DMS53 (cell line): ENCODE data around the gene CDH4.

Experiments used
- DNase-seq: peaks from one replicate; lab custom pipeline; 2025; lab: John Stamatoyannopoulos, UW

CDH4 gene

DNA sequence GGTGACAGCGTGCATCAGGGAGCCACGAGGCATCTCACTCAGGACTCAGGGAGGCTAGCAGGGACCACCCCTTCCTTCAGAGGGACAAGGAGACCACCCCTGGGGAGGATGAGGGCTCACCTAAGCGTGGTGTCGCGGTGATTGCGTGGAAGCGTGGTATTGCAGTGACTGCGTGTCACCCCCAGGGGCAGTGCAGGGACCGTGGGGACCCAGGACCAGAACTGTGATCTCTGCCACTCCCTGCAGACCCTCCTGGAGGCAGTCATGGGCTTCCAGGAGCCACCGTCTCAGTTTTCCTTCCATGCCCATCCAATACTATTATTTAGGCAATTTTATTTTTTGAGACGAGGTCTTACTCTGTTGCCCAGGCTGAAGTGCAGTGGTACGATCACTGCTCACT, 666.5 kb downstream of the CDH4 start:
- DNase-seq, result no peak

- DNase-seq, result no peak
These were observed 667.2 kb downstream of the CDH4 start for GRCh38 chr20:61919239-61919638.

- no peak for DNase-seq
These were observed 667.8 kb downstream of the CDH4 start for GRCh38 chr20:61919675-61920365.

DNA sequence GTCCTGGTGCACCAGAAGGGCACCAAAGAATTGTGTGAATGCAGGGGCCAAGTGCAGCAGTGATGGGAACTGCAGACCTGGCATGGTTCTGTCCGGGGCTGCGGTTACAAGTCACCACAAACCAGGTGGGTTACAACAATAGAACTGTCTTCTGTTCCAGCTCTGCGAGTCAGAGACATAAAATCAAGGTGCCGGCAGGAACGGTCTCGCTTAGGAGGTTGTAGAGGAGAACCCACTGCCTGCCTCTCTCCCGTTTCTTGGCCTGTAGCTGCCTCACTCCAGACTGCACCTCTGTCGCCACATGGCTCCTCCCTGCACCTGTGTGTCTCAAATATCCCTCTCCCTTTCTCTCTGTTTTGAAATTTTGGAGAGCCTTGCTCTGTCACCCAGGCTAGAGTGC, 670.4 kb downstream of the CDH4 start:
- no peak for DNase-seq

- DNase-seq, result no peak
These were observed 670.9 kb downstream of the CDH4 start for GRCh38 chr20:61922936-61923335.

- DNase-seq, result no peak
These were observed 671.5 kb downstream of the CDH4 start for GRCh38 chr20:61923371-61924166.

DNA sequence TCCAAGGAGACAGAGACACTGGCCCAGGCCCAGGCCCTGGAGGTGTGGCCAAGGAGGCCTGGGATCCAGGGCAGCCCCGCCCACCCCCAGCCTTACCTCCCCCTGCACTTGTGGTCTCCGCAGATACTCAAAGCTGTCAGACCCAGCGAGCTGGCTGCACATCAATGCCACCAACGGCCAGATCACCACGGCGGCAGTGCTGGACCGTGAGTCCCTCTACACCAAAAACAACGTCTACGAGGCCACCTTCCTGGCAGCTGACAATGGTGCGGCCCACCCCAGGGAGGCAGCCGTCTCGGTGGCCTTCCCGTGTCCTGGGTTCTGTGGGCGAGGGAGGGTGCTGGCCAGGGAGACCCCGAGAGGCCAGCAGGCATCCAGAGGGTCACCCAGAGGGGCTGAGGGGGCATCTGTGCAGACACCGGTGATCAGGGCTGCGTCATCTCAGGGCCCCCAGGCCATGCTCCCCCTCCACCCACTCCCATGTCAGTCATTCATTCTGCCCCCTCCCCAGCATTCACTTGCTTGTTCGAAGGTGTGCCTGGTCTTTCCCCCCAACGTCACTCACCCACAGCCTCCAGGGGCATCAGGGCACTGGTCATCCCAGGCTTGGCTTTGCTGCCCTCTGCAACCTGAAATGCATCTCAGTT, 672.3 kb downstream of the CDH4 start:
- no peak for DNase-seq

DNA sequence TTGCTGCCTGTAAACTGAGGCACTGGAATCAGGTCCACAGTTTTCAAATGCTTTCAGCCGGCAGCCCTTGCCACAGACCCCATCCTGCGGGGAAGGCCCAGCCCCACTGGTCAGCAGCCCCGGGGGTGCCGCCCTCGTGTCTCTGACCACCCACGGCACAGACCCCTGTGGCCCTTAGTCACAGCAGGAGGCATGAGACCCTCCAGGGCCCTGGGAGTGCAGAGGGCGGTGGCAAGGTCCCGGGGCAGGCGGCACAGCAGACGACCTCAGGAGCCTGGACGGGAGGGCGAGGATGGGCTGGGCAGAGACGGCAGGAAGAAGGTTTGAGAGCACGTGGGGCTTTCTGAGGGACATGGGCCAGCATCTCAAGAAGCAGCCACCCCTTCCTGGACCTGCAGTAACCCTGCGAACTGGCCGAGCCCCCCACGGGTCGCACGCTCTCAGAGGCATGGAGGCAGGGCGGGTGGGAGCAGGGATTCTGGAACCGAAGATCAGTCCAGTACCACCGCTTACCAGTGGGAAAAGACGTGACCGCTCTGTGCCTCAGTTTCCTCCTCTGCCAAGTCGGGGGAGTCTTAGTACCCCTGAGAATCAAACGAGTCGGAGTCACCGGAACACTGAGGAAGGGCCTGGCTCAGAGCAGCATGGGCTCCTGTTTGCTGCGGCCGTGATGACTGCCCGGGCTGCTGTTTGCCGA, 672.9 kb downstream of the CDH4 start:
- DNase-seq, result no peak

DNA sequence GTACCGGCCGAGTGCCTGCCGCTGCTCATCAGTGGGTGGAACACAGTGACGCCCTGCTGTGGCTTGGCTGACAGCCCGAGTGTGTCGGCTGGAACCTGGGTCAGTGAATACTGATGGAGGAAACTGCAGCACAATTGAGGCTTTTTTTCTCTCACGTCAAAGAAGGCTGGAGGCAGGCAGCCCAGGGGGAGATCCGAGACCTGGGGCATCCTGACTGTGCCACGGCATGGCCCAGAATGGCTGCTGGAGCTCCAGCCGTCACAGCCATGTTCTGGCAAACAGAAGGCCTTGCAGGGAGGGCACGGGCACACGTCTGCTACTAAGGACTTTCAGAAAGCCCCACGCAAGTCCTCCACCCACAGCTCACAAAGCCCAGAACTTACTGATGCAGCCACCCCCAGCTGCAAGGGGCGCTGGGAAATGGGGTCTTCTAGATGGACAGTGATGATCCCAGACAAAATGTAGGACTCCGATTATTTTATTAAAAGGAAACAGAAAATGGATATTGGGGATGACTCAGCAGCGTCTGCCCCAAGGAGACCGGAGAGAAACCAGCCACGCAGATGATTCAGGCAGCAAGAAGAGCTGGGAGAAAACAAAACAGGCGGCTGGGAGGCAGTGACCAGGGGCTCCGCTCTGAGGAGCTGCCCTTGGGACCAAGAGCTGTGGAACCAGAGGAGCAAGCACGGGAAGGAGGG, 673.6 kb downstream of the CDH4 start:
- peak; percentile 16 for DNase-seq

DNA sequence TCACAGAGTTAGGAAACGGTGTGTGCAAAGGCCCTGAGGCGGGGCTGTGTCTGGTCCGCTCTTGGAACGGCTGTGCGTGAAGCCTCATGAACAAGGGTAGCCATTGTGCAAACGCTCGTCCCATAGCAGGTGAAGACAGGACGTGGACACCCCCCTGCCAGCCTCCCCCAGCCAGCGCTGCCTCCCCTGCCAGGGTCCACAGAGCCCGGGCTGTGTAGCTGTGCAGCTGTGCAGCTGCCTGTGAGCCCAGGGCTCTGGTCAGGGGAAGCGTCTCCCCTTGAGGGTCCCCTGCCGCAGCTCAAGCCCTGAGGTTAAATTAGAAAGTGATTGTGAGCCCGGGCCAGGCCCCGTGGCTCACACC, 674.2 kb downstream of the CDH4 start:
- no peak for DNase-seq

GRCh38 chr20:61926796-61927192, 674.7 kb downstream of the CDH4 start:
- no peak for DNase-seq

GRCh38 chr20:61927193-61927825, 675.2 kb downstream of the CDH4 start:
- DNase-seq, result no peak

DNA sequence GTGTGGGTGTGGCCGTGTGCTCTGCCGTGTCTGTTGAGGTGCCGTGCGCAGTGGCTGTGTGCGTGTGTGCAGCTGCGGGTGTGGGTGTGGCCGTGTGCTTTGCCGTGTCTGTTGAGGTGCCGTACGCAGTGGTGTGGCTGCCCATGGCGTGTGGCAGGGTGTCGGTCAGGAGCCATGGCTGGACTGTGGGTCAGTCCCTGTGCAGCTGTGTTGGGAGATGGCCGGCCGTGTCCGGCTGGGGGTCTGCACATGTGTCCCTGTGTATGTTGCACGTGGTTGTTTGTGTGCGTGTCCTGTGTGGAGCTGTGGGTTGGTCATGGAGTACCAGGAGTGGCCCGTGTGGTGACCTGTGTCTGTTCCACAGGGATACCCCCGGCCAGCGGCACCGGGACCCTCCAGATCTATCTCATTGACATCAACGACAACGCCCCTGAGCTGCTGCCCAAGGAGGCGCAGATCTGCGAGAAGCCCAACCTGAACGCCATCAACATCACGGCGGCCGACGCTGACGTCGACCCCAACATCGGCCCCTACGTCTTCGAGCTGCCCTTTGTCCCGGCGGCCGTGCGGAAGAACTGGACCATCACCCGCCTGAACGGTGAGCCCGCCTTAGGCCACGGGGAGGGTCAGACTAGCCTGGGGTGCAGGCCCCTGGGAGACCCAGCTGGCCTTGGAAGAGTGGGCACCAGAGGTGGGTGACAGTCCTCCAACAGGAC, 675.9 kb downstream of the CDH4 start:
- DNase-seq, result no peak

DNA sequence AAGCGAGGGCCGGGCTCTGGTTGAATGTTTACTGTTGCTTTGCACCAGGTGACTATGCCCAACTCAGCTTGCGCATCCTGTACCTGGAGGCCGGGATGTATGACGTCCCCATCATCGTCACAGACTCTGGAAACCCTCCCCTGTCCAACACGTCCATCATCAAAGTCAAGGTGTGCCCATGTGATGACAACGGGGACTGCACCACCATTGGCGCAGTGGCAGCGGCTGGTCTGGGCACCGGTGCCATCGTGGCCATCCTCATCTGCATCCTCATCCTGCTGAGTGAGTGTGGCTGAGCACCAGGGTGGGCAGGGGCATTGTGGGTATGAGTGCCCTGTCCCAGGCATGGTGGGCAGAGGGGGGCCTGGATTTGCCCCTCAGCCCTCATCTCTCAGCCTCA, 677.5 kb downstream of the CDH4 start:
- DNase-seq, result no peak

DNA sequence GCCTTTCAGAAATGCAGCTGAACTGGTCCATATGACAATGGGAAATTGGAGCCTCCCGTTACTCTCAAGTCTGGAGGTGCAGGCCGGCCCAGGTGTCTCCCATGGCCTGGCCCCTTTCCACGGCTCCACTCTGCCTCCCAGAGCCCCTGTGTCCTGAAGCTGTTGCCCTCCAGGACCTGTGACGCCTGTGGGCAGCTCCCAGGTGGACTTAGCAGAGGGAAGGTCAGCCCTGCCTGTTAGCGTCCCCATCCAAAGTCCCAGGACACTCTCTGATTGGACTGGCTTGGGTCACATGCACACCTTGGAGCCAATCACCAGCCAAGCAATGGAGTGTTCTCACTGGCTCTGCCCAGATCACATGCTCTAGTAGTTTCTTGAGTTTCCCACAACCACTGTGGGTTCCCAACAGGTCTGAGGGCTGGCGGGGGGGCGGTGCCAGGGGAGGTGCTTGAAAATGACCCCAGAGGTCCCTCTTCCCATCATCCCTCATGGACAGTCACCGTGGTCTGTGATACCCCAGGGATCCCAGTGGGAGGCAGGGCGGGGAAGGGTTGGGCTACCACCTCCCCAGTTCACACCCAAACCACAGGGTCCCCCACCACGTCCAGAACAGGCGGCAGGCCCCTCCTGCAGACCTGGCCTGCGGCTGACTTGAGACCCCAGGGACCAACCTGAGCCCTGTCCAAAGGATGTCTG, 678.1 kb downstream of the CDH4 start:
- DNase-seq, result no peak

DNA sequence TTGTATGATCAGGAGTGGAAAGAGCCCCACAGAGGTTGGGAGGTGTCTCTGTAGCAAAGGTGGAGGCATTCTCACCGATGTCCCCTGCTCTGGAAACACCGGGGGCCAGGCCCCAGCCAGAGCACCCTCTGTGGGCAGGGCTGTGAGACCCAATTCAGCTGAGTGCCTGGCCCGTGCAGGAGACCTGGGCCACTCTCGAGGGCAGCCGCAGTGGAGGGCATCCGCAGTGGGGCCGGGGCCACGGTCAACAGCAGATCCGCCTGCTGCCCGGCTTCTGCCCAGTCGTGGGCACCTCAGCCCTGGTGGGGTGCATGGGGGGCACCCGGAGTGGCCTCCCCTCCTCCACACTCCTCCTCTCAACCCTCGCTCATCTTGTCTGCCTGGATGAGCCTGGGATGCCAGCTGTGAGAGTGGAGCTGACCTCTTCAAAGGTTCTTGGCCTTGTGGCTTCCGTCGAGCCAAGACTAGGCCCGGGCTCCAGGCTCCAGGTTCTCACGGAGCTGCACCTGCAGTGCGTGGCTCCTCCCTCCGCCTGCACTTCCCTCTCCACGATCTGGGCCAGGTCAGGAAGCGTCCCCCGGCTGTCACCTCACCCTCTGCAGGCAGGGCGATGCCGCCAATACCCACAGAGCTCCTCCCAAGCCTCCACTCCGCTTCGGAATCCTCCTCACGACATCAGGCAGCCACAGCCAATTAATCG, 678.9 kb downstream of the CDH4 start:
- DNase-seq, result no peak

DNA sequence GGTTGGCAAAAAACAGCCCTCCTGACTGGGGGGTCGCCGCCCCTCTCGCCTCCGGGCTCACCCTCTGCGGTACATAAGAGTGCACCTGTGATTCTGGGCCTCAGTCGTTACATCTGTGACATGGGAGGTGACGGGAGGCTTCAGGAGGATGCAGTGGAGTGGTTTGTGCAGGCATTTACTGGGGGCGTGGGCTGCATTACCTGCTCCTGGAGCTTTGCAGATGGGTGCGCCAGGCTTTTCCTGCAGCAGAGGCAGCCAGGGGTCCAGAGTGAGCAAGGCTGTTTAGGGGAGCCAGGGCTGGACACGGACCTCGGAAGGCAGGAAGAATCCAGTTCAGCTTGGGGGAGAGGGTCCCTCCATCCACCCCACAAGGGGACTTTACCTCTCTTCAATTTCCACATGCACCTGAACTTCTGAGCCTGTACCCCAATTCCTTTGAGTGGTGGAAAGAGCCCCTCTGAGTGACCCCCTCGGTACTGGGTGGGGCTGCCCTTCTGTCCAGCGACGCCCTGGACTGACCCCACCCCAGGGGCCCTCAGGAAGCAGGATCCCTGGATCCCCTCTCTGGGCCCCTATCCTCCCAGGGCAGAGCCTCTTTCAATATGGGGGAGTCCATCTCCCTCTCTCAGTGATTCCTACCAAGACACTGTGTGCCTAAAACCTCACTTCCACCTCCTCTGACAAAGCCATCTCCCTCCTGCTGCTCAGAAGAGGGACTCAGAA, 679.6 kb downstream of the CDH4 start:
- no peak for DNase-seq

DNA sequence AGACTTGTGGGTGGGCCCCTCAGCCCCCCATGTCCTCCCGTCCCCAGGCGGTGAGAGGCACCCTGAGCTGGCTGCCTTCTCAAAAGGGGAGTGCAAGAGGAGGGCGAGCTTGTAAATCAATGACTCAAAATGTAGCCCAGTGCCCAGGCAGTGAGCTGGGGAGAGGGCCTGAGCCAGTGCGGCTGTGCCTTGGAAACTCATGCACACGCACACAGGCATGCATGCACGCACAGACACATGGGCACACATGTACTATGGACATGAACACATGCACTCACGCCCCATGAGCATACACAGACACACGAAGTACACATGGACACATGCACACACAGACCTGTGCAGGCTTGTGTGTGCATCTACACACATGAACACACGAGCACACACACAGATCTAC, 680.1 kb downstream of the CDH4 start:
- DNase-seq, result no peak
